Measurements from ENCODE around the gene RAB17. TPM values are rescaled to one million over a fixed set of nuclear protein-coding genes. Genes with fewer than 3 reads are reported as not detected.

RAB17 gene
- total RNA-seq, 1 experiment from 2014 or later: 23.6 TPM

- H3K4me3 ChIP-seq (ENCODE audit: low read depth in 2 of 2, low read length in 2 of 2): no peak overlapping the region
- intact Hi-C loops (cut with micrococcal nuclease; ENCODE audit: unreplicated experiment) (loop anchor here (5.0 kb wide), 1 partner anchor 423 kb away; no protein-coding TSS in a partner anchor), in situ Hi-C loops (cut with HindIII; ENCODE audit: low pct_unique_long_range_greater_than_20kb, low sequenced_read_pairs) (no loop called here)
- H3K27me3 ChIP-seq (ENCODE audit: control insufficient read depth, insufficient read depth, low read length): no peaks in the 10 kb centered on the region
- ATAC-seq (no peak), DNase-seq (ENCODE audit: low read depth, low spot score) (no peak)
- H3K9me3 ChIP-seq (ENCODE audit: control insufficient read depth, insufficient read depth, low read depth, low read length): no peaks in the 10 kb centered on the region
- no peak for TF ChIP-seq CTCF (IDR thresholded peaks at IDR 0.05)
- no peak for TF ChIP-seq SIN3A (IDR thresholded peaks at IDR 0.05; ENCODE audit: borderline replicate concordance, insufficient read depth, low read depth, low read length)
- no peak for TF ChIP-seq POLR2AphosphoS5 (IDR thresholded peaks at IDR 0.05; ENCODE audit: low read depth, low read length)
- TF ChIP-seq TCF7L2 (IDR thresholded peaks at IDR 0.05; ENCODE audit: low read depth, low read length): no peak
- TF ChIP-seq REST (IDR thresholded peaks at IDR 0.05; ENCODE audit: insufficient read depth in 1 of 2, low read depth in 2 of 2, low read length in 1 of 2): no peak
- ChIA-PET CTCF (no interaction called here), POLR2A (no interaction called here)
- peak overlapping the region; percentile 39 for H3K27ac ChIP-seq (ENCODE audit: low read length)
- H3K36me3 ChIP-seq (ENCODE audit: control insufficient read depth, insufficient read depth, low read length): no peaks in the 10 kb centered on the region
- peaks cover 9% of the 10 kb centered on the region for H3K4me1 ChIP-seq (ENCODE audit: control insufficient read depth, insufficient read depth, low read length)
- no TSS peak for BruUV-seq (replicated peaks)
Observed at GRCh38 chr2:237574894-237575868, 15.4 kb downstream of the RAB17 start.

- no peak overlapping the region for H3K27ac ChIP-seq (ENCODE audit: low read length)
- in situ Hi-C loops (cut with HindIII; ENCODE audit: low pct_unique_long_range_greater_than_20kb, low sequenced_read_pairs): no loop called here
Observed at GRCh38 chr2:237574467-237574866, 16.1 kb downstream of the RAB17 start.

More at GRCh38 chr2:237574467-237574866, 16.1 kb downstream of the RAB17 start:
- Histone ChIP-seq H3K4me1 (ENCODE audit: control insufficient read depth, insufficient read depth, low read length) (peaks cover 9% of the 10 kb centered on the region), H3K27me3 (ENCODE audit: control insufficient read depth, insufficient read depth, low read length) (no peaks in the 10 kb centered on the region), H3K36me3 (ENCODE audit: control insufficient read depth, insufficient read depth, low read length) (no peaks in the 10 kb centered on the region), H3K9me3 (ENCODE audit: control insufficient read depth, insufficient read depth, low read depth, low read length) (no peaks in the 10 kb centered on the region), H3K4me3 (ENCODE audit: low read depth in 2 of 2, low read length in 2 of 2) (no peak overlapping the region)
- TF ChIP-seq CTCF (IDR thresholded peaks at IDR 0.05) (no peak), TCF7L2 (IDR thresholded peaks at IDR 0.05; ENCODE audit: low read depth, low read length) (no peak), REST (IDR thresholded peaks at IDR 0.05; ENCODE audit: insufficient read depth in 1 of 2, low read depth in 2 of 2, low read length in 1 of 2) (no peak), SIN3A (IDR thresholded peaks at IDR 0.05; ENCODE audit: borderline replicate concordance, insufficient read depth, low read depth, low read length) (no peak), POLR2AphosphoS5 (IDR thresholded peaks at IDR 0.05; ENCODE audit: low read depth, low read length) (no peak)
- POLR2A ChIA-PET: no interaction called here
- no TSS peak for BruUV-seq (replicated peaks)
- DNase-seq (ENCODE audit: low read depth, low spot score) (no peak), ATAC-seq (no peak)
- CTCF ChIA-PET: no interaction called here
- intact Hi-C loops (cut with micrococcal nuclease; ENCODE audit: unreplicated experiment): loop anchor here (5.0 kb wide), 1 partner anchor 422 kb away; no protein-coding TSS in a partner anchor
